HG02981 (cell line): Measurements from ENCODE around the gene NAPG.
"Not testable (repeated sequence)": the region's sequence is repeated elsewhere in the genome, so short reads cannot be mapped to it uniquely, and the experiment has no call there.

Experiments
- ATAC-seq: cut with Tn5 transposase; IDR thresholded peaks from one replicate; pipeline ENCODE4 v1.9.1; 2021; ENCODE audit warnings: mild to moderate bottlenecking, moderate library complexity; ENCODE audit not compliant: unreplicated experiment

Gene NAPG

GRCh38 chr18:10577842-10578572 lies 52.2 kb downstream of the NAPG start:
- not testable (repeated sequence) for ATAC-seq

- not testable (repeated sequence) for ATAC-seq
These were observed 52.7 kb downstream of the NAPG start for GRCh38 chr18:10578573-10578899.

GRCh38 chr18:10579079-10579867 lies 53.4 kb downstream of the NAPG start:
- no peak for ATAC-seq

- ATAC-seq = no peak
These were observed 54.4 kb downstream of the NAPG start for GRCh38 chr18:10580215-10580614.

- no peak for ATAC-seq
These were observed 59.4 kb downstream of the NAPG start for GRCh38 chr18:10585260-10585659.

GRCh38 chr18:10588975-10589374 lies 63.1 kb downstream of the NAPG start:
- ATAC-seq = no peak

- no peak for ATAC-seq
These were observed 64.6 kb downstream of the NAPG start for GRCh38 chr18:10590412-10590811.

GRCh38 chr18:10591896-10592295 lies 66.1 kb downstream of the NAPG start:
- ATAC-seq = no peak

- not testable (repeated sequence) for ATAC-seq
These were observed 67.7 kb downstream of the NAPG start for GRCh38 chr18:10593366-10594022.

GRCh38 chr18:10595917-10596316 lies 70.1 kb downstream of the NAPG start:
- ATAC-seq = not testable (repeated sequence)

GRCh38 chr18:10597695-10598094 lies 71.9 kb downstream of the NAPG start:
- not testable (repeated sequence) for ATAC-seq

GRCh38 chr18:10600701-10601100 lies 74.9 kb downstream of the NAPG start:
- not testable (repeated sequence) for ATAC-seq
